Esophagus (tissue), 2 donors: Measurements from ENCODE around the gene RAET1E. TPM values are rescaled to one million over a fixed set of nuclear protein-coding genes. Genes with fewer than 3 reads are reported as not detected.

ENCODE experiments used
- H3K27ac ChIP-seq, 2 donors: one replicate each; pipeline ENCODE4 v1.5.1; 2013; ENCODE audit warnings: low read depth in 2 of 2, mild to moderate bottlenecking in 2 of 2, inconsistent platforms in 1 of 2, low read length in 1 of 2, moderate library complexity in 1 of 2
- H3K27me3 ChIP-seq, 2 donors: one replicate each; pipeline ENCODE4 v1.6.1; 2013; ENCODE audit warnings: low read length in 2 of 2, control low read depth in 1 of 2, mild to moderate bottlenecking in 1 of 2; ENCODE audit not compliant: insufficient read depth in 2 of 2, control insufficient read depth in 1 of 2
- H3K36me3 ChIP-seq, 2 donors: one replicate each; pipeline ENCODE4 v1.6.1; 2013; ENCODE audit warnings: low read length in 1 of 2; ENCODE audit not compliant: control insufficient read depth in 2 of 2, insufficient read depth in 2 of 2
- H3K4me1 ChIP-seq, 2 donors: one replicate each; pipeline ENCODE4 v1.6.1; 2013; ENCODE audit warnings: low read length in 1 of 2; ENCODE audit not compliant: control insufficient read depth in 2 of 2, insufficient read depth in 2 of 2
- H3K4me3 ChIP-seq, 2 donors: one replicate each; pipeline ENCODE4 v1.5.1; 2013; ENCODE audit warnings: low read length in 2 of 2, mild to moderate bottlenecking in 2 of 2, low read depth in 1 of 2, moderate library complexity in 1 of 2
- H3K9me3 ChIP-seq, 2 donors: one replicate each; pipeline ENCODE4 v1.6.1; 2013; ENCODE audit warnings: mild to moderate bottlenecking in 2 of 2, low read depth in 1 of 2, low read length in 1 of 2, moderate library complexity in 1 of 2; ENCODE audit not compliant: control insufficient read depth in 2 of 2, insufficient read depth in 1 of 2
- WGBS, 2 donors: extraction: QIAGEN DNeasy Blood & Tissue Kit; methylation state at CpG; one replicate each; pipeline ENCODE4 v1.1.7; 2013; 5-methylcytosine and 5-hydroxymethylcytosine counted together
- polyA plus RNA-seq, 2 donors: library from polyadenylated mRNA; stranded (reverse); fragments of 200-250 nt; gene quantifications; one replicate each; pipeline ENCODE4 v1.2.3, GENCODE V29; 2013
- donor health status: healthy with polysubstance abuse.
- donor health status: Bipolar disorder and iron deficiency.

Gene RAET1E
- polyA plus RNA-seq, 2 donors: 25.1 to 72.5 TPM

DNA sequence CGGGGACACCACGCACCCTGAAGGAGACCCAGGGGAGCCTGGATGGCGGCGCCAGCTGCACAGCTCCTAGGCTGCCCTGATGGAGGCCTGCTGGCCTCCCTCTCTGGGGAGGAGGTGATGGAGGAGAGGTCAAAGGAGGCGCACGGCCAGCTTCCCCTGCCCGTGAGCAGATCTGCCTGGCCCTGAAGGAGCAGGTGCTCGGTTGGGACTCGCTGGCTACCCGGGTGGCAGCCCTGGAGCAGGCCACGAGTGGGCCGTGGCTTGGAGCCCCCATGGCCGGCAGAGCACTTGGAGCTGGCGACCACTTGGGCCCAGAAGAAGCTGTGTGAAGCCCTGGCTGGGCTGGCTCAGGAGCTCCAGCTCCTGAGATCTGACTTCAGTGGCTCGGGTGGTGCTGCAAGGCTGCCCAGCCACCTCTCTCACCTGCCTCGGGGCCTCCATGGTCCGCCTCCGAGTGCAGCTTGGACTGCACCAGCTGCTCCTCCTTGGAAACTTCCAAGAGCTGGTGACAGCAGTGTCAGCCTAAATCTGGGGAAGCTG, 7.5 kb upstream of the RAET1E start:
- WGBS, 2 donors: 90 to 92% methylated on average over 18 of the region's 18 CpGs
- Histone ChIP-seq H3K27me3 (no peaks in the 10 kb centered on the region), H3K27ac (no peak overlapping the region)

DNA sequence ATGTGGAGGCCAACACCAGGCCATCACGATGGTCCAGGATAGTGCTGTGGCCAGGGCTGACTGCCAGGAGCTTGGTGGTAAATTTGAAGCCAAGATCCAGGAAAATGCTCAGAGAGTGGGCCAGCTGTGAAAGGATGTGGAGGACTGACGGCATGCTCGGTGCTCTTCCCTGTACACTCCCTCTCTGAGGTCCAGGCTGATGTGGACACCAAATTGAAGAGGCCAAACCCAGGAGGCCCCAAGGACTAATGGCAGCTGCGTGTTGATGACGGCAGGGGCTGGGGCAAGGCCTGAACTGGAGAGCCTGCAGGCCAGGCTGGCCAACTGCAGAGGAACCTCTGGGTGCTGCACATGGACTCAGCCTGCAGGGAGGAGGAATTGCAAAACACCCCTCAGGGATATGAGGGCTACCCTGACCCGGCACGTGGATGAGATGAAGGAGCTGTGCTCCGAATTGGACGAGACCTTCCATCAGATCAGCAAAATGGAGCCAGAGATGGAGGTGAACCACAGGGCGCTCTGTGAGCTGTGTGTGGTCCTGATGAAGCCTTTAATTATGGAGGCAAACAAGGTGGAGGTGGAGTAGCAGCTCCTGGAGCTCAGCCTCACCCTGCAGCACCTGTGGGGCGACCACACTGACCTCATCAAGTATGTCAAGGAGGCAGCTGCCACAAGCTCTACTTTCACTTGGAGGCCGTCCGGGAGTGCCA, 6.9 kb upstream of the RAET1E start:
- no peak overlapping the region for H3K27ac ChIP-seq
- no peak overlapping the region for H3K4me3 ChIP-seq
- 85 to 88% methylated on average over 13 of the region's 13 CpGs for WGBS, 2 donors
- H3K36me3 ChIP-seq: no peaks in the 10 kb centered on the region
- H3K27me3 ChIP-seq: no peaks in the 10 kb centered on the region
- peaks cover 0 to 8% of the 10 kb centered on the region in 2 donors for H3K4me1 ChIP-seq
- peaks cover 2 to 3% of the 10 kb centered on the region in 2 donors for H3K9me3 ChIP-seq

More for the DNA sequence above, 7.5 kb upstream of the RAET1E start:
- H3K9me3 ChIP-seq: peaks cover 2 to 3% of the 10 kb centered on the region in 2 donors
- no peak overlapping the region for H3K4me3 ChIP-seq
- peaks cover 0 to 6% of the 10 kb centered on the region in 2 donors for H3K4me1 ChIP-seq
- H3K36me3 ChIP-seq: no peaks in the 10 kb centered on the region

GRCh38 chr6:149903938-149904611, 6.2 kb upstream of the RAET1E start:
- H3K9me3 ChIP-seq: peaks cover 2 to 3% of the 10 kb centered on the region in 2 donors
- no peak overlapping the region for H3K4me3 ChIP-seq
- H3K36me3 ChIP-seq: no peaks in the 10 kb centered on the region
- 65 to 70% methylated on average over 5 of the region's 5 CpGs for WGBS, 2 donors
- H3K27ac ChIP-seq: no peak overlapping the region
- no peaks in the 10 kb centered on the region for H3K27me3 ChIP-seq
- H3K4me1 ChIP-seq: peaks cover 2 to 9% of the 10 kb centered on the region in 2 donors

DNA sequence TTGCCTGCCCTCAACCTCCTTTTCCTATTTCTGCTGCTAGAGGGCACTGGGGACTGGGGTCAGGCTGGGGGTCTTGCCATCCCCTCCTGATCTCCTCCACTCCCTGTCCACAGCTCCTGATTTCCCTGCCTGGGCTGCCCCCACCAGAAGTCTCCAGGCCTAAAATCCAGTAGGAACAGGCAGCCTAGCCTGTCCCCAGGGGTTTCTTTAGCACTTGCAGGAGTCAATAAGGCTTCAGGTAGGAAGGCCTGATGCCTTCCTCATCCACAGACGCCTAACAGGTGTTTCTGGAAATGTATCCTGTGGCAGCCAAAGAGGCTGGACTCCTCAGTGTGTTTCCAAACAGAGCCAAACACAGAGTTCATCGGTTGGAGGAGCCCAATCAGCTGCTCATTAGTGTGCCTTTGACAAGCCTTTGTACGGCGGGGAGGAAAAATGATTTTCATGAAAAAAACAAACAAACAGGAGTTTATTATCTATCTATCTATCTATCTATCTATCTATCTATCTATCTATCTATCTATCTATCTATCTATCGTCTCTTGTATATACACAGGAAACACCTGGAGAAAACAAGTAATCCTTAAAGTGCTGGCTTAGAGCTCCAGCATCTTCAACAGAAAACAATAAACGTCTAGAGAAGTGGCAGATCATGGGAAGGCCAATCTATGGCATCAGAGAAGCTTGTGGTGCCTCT, 3.7 kb upstream of the RAET1E start:
- H3K36me3 ChIP-seq: no peaks in the 10 kb centered on the region
- peaks cover 11 to 20% of the 10 kb centered on the region in 2 donors for H3K4me1 ChIP-seq
- no peaks in the 10 kb centered on the region for H3K27me3 ChIP-seq
- H3K27ac ChIP-seq: peak overlapping the region; percentile 86 to 88
- no peaks in the 10 kb centered on the region for H3K9me3 ChIP-seq
- no peak overlapping the region for H3K4me3 ChIP-seq
- WGBS, 2 donors: 76 to 78% methylated on average over 6 of the region's 6 CpGs

DNA sequence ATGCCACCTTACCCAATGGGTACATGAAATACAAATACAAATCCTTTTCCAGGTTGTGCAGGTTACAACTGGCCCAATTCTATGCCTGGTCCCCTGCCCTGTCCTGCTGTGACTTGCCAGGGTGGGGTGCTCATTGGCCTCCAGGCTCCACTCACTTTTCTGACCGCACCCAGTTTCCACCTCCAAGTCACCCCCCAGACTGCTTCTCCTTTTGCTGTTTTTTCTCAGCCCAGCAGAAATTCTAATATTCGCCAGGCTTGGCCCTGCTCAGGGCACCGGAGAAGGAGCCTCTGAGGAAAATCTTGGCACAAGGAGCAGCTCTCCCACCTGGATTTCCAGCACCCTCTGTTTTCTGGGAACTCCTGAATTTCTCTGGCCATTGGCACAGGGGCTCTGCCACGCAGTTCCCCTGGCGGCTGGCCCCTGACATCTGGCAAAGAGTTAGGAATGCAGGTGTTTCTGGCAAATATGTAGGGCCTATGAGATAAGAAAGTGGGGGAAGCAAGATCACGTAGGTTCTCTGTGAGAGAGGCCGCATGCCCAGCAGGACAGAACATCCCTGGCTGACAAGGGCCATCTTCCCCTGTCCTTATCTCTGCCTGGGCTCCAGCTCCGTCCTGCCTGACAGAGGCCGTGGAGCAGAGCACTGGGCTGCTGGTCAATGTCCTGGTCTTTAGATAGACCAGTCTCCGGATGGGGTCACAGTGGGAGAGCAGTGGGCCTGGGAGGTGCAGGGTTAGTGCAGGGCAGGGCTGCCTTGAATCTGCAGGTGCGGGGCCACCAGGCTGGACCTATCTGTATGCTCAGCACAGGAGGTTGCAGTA, 2.9 kb upstream of the RAET1E start:
- peak overlapping the region; percentile 93 to 96 for H3K27ac ChIP-seq
- no peak overlapping the region for H3K4me3 ChIP-seq
- H3K9me3 ChIP-seq: no peaks in the 10 kb centered on the region
- peaks cover 13 to 27% of the 10 kb centered on the region in 2 donors for H3K4me1 ChIP-seq
- WGBS, 2 donors: 69 to 75% methylated on average over 11 of the region's 11 CpGs
- H3K36me3 ChIP-seq: no peaks in the 10 kb centered on the region
- H3K27me3 ChIP-seq: no peaks in the 10 kb centered on the region

GRCh38 chr6:149899926-149900619, 2.2 kb upstream of the RAET1E start:
- Histone ChIP-seq H3K4me3 (no peak overlapping the region), H3K9me3 (no peaks in the 10 kb centered on the region), H3K4me1 (peaks cover 14 to 30% of the 10 kb centered on the region in 2 donors), H3K36me3 (no peaks in the 10 kb centered on the region), H3K27me3 (no peaks in the 10 kb centered on the region), H3K27ac (peak overlapping the region; percentile 93 to 96)
- WGBS, 2 donors: 69 to 72% methylated on average over 7 of the region's 7 CpGs

DNA sequence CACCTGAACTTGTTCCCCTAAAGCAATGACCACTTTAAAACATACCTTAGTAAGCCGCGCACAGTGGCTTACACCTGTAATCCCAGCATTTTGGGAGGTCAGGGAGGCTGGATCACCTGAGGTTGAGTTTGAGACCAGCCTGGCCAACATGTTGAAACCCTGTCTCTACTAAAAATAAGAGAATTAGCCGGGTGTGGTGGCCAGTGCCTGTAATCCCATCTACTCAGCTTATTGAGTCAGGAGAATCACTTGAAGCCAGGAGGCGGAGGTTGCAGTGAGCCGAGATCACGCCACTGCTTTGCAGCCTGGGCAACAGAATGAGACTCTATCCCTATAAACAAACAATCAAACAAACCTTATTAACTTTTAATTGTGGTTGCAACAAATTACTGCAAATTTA, 1.6 kb upstream of the RAET1E start:
- Histone ChIP-seq H3K4me3 (no peak overlapping the region), H3K27me3 (no peaks in the 10 kb centered on the region), H3K4me1 (peaks cover 16 to 35% of the 10 kb centered on the region in 2 donors), H3K27ac (peak overlapping the region; percentile 93 to 96), H3K9me3 (no peaks in the 10 kb centered on the region), H3K36me3 (no peaks in the 10 kb centered on the region)
- WGBS, 2 donors: 60 to 75% methylated on average over 6 of the region's 6 CpGs

DNA sequence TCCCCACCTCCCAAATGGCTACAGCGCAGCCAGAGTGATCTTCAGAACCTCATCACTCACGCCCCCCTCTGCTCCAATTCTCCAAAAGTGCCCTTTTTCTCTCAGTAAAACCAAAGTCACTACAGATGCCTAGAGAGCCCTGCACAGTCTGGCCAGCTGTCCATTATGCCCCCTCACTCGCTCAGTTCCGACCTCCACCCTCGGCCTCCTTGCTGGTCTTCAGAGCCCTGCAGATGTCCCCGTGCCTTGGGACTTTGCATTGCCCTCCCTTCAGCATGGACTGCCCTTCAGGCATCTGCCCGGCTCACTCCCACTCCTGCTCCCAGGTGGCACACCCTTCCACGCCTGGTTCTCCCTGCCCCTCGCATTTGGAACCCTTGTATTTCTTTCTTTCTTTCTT, 1.1 kb upstream of the RAET1E start:
- Histone ChIP-seq H3K27me3 (no peaks in the 10 kb centered on the region), H3K4me1 (peaks cover 16 to 35% of the 10 kb centered on the region in 2 donors), H3K4me3 (no peak overlapping the region), H3K27ac (peak overlapping the region; percentile 84 to 85), H3K36me3 (no peaks in the 10 kb centered on the region), H3K9me3 (no peaks in the 10 kb centered on the region)
- WGBS, 2 donors: 88 to 91% methylated on average over 9 of the region's 9 CpGs
